DND-41 (cell line): Measurements from ENCODE around the gene DESI1.

ENCODE experiments used
- ATAC-seq: fragments of 200-7000 bp; cut with Tn5 transposase; 3 replicates; pipeline ENCODE4 v1.9.1; 2021; ENCODE audit warnings: low read depth; ENCODE audit not compliant: insufficient read depth
- DNase-seq: peaks from one replicate; pipeline ENCODE4 v3.0.0-alpha.2; 2020
- H2AFZ ChIP-seq: 2 replicates; pipeline ENCODE4 v1.6.0; 2012; ENCODE audit warnings: low read depth, low read length
- H3K27ac ChIP-seq: 2 replicates; pipeline ENCODE4 v1.5.1; 2012; ENCODE audit warnings: low read length, inconsistent platforms
- H3K27me3 ChIP-seq: fragments of 200-600 bp; sonication (generic); 2 replicates; pipeline ENCODE4 v1.6.0; 2012; ENCODE audit warnings: low read length, mild to moderate bottlenecking, inconsistent platforms; ENCODE audit not compliant: insufficient read depth, poor library complexity
- H3K36me3 ChIP-seq: 2 replicates; pipeline ENCODE4 v1.5.1; 2012; ENCODE audit warnings: low read length, inconsistent platforms; ENCODE audit not compliant: insufficient read depth
- H3K4me1 ChIP-seq: 2 replicates; pipeline ENCODE4 v1.5.1; 2012; ENCODE audit warnings: mild to moderate bottlenecking, low read length; ENCODE audit not compliant: insufficient read depth
- H3K4me2 ChIP-seq: 2 replicates; pipeline ENCODE4 v1.6.0; 2012; ENCODE audit warnings: mild to moderate bottlenecking, moderate library complexity, low read length, inconsistent platforms; ENCODE audit not compliant: insufficient read depth
- H3K4me3 ChIP-seq, 2 experiments: fragments of 200-600 bp in 1 of 2; shearing (Covaris generic) in 1 of 2; 2 replicates each; pipeline ENCODE4 v1.5.1; 2012 to 2016; ENCODE audit warnings: inconsistent platforms in 2 of 2, low read length in 2 of 2, mild to moderate bottlenecking in 2 of 2, low read depth in 1 of 2, moderate library complexity in 1 of 2
- H3K79me2 ChIP-seq: 2 replicates; pipeline ENCODE4 v1.6.0; 2012; ENCODE audit warnings: low read length, inconsistent platforms; ENCODE audit not compliant: insufficient read depth
- H3K9ac ChIP-seq: 2 replicates; pipeline ENCODE4 v1.6.0; 2012; ENCODE audit warnings: low read depth, mild to moderate bottlenecking, inconsistent platforms, low read length, moderate library complexity
- H3K9me3 ChIP-seq: 2 replicates; pipeline ENCODE4 v1.5.1; 2012; ENCODE audit warnings: low read length, moderate library complexity, mild to moderate bottlenecking, inconsistent platforms; ENCODE audit not compliant: insufficient read depth, severe bottlenecking
- H4K20me1 ChIP-seq: 2 replicates; pipeline ENCODE4 v1.6.0; 2012; ENCODE audit warnings: low read length; ENCODE audit not compliant: insufficient read depth
- EZH2 ChIP-seq: IDR thresholded peaks from 3 replicates; pipeline ENCODE4 v1.6.1; 2012; ENCODE audit warnings: borderline replicate concordance, low read depth, mild to moderate bottlenecking, moderate library complexity, low read length, inconsistent platforms; ENCODE audit not compliant: severe bottlenecking
- TF ChIP-seq, protein P1 (sequence below): IDR thresholded peaks from 2 replicates; pipeline ENCODE4 v1.5.1; 2012; ENCODE audit warnings: borderline replicate concordance, low read length, moderate library complexity, mild to moderate bottlenecking; ENCODE audit not compliant: poor library complexity, severe bottlenecking; ENCODE audit errors: extremely low read depth

DESI1 gene

DNA sequence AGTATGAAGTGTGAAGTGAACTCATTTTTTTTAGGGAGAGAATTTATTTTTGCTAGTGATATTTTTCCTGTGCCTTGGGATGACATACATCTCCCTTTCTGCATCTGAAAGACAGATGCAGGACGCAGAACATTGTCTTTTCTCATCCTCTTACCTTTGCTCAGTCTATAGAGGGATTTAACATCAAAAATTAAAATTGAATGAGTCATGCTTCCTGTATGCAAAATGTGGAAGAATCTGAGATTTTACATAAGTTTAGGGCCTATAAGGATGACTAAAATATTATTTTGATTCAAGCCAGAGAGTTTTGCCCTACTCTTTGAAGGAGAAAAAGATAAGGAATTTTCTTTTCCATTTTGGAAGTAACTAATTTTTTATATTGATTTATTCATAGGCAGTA is 27.6 kb upstream of the DESI1 start:
- Histone ChIP-seq H3K27ac (no peak overlapping the region), H3K4me3 (no peak overlapping the region), H3K9me3 (no peaks in the 10 kb centered on the region), H3K79me2 (peaks cover 32% of the 10 kb centered on the region), H3K4me1 (no peaks in the 10 kb centered on the region), H4K20me1 (no peaks in the 10 kb centered on the region; the same call in 1 of the 2 replicates), H3K36me3 (peaks cover 93% of the 10 kb centered on the region), H3K27me3 (no peaks in the 10 kb centered on the region), H3K9ac (no peak overlapping the region), H3K4me2 (no peak overlapping the region), H2AFZ (no peak overlapping the region)
- ATAC-seq (no peak), DNase-seq (no peak)
- TF ChIP-seq, protein P1, sequence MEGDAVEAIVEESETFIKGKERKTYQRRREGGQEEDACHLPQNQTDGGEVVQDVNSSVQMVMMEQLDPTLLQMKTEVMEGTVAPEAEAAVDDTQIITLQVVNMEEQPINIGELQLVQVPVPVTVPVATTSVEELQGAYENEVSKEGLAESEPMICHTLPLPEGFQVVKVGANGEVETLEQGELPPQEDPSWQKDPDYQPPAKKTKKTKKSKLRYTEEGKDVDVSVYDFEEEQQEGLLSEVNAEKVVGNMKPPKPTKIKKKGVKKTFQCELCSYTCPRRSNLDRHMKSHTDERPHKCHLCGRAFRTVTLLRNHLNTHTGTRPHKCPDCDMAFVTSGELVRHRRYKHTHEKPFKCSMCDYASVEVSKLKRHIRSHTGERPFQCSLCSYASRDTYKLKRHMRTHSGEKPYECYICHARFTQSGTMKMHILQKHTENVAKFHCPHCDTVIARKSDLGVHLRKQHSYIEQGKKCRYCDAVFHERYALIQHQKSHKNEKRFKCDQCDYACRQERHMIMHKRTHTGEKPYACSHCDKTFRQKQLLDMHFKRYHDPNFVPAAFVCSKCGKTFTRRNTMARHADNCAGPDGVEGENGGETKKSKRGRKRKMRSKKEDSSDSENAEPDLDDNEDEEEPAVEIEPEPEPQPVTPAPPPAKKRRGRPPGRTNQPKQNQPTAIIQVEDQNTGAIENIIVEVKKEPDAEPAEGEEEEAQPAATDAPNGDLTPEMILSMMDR, result no peak
- TF ChIP-seq EZH2, result no peak

DNA sequence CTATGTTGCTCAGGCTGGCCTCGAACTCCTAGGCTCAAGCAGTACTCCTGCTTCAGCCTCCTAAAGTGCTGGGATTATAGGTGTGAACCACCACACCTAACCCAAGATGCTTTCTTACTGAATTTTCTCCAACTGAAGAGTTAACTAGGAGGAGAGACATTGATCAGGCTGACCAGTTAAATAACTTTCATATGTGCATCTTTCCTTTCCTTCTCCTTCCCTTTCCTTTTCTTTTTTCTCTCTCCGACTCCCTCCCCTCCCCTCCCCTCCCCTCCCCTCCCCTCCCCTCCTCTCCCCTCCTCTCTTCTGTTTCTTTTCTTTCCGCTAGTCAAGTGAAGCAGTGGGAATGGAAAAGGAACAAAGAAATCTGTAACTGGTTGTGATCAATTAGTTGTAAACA is 26.9 kb upstream of the DESI1 start:
- H3K79me2 ChIP-seq, result peaks cover 34% of the 10 kb centered on the region
- H3K9ac ChIP-seq, result no peak overlapping the region
- no peaks in the 10 kb centered on the region for H3K9me3 ChIP-seq
- ATAC-seq, result no peak
- no peak overlapping the region for H2AFZ ChIP-seq
- TF ChIP-seq, protein P1, result no peak
- TF ChIP-seq EZH2, result no peak
- H3K4me1 ChIP-seq, result no peaks in the 10 kb centered on the region
- no peak overlapping the region for H3K4me3 ChIP-seq
- no peak overlapping the region for H3K4me2 ChIP-seq
- peaks cover 2% of the 10 kb centered on the region; the same call in 1 of the 2 replicates for H4K20me1 ChIP-seq
- no peak overlapping the region for H3K27ac ChIP-seq
- DNase-seq, result no peak
- peaks cover 93% of the 10 kb centered on the region for H3K36me3 ChIP-seq
- H3K27me3 ChIP-seq, result no peaks in the 10 kb centered on the region

DNA sequence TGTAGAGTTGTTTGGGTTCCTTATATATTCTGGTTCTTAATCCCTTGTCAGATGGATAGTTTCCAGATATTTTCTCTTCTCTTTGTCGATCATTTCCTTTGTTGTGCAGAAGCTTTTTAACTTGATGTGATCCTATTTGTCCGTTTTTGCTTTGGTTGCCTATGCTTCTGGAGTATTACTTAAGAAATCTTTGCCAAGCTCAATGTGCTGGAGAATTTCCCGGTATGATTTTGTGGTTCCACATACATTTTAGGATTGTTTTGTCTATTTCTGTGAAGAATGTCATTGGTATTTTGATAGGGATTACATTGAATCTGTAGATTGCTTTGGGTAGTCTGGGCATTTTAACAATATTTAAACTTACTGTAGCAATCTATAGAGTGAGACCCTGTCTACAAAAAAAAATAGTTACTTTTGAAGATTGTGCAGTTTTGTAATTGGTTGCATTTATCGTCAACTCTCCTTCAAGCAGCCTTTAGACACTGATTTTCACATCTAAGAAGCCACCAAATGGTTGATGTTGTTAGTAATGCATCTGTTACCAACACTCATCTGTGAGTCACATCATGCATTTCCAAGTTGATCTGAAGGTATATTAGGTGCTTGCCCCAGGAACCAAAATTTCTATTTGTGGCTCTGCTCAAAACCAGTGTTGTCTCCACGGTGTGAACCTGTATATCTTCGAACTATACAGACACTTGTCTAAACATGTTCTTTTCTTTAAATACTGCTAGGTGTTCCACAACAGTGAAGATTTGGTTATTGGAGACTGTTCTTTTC is 21.7 kb upstream of the DESI1 start:
- ATAC-seq (no peak), DNase-seq (no peak)
- Histone ChIP-seq H3K4me1 (no peaks in the 10 kb centered on the region), H3K4me2 (no peak overlapping the region), H3K4me3 (no peak overlapping the region), H3K9me3 (no peaks in the 10 kb centered on the region), H3K9ac (no peak overlapping the region), H3K27ac (no peak overlapping the region), H2AFZ (no peak overlapping the region), H3K27me3 (no peaks in the 10 kb centered on the region), H3K36me3 (peaks cover 94% of the 10 kb centered on the region), H3K79me2 (peaks cover 66% of the 10 kb centered on the region), H4K20me1 (peaks cover 18% of the 10 kb centered on the region; the same call in 1 of the 2 replicates)
- TF ChIP-seq, protein P1, result no peak
- TF ChIP-seq EZH2, result no peak
